AG08395 (cell line): ENCODE data around the gene RARB.

Experiments
- DNase-seq: peaks from one replicate; pipeline ENCODE4 v3.0.0; 2012; ENCODE audit warnings: mixed read lengths, low spot score

The RARB gene

DNA sequence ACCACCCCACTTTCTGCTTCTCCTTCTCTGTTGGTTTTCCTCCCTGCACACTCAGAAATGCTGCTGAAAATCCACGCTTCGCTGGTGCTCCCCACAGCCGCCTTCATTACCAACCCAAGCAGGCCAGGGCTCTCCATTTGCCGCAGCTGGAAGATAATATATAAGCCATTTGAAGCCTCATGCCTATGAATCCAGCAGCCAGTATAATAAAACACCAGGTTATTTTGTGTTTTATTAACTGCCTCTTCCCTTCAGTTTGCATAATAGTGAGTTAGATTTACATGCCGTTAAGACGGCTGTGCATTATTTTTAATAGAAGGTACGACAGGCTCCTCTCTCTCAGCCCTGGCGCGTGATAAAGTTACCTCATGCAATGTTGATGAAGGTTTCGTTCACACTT is 150.0 kb downstream of the RARB start:
- no peak for DNase-seq

DNA sequence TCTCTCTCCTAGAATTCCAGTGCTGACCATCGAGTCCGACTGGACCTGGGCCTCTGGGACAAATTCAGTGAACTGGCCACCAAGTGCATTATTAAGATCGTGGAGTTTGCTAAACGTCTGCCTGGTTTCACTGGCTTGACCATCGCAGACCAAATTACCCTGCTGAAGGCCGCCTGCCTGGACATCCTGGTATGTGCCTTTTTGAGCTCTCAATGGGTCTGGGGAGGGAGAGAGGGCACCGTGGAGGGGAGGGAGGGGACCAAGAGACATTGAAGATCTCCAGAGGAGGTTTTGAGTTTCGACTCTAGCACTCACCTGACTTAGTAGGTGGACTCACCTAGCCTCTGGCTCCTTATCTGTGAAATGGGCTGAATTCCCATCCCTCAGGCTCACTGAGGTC is 152.5 kb downstream of the RARB start:
- DNase-seq = no peak

DNA sequence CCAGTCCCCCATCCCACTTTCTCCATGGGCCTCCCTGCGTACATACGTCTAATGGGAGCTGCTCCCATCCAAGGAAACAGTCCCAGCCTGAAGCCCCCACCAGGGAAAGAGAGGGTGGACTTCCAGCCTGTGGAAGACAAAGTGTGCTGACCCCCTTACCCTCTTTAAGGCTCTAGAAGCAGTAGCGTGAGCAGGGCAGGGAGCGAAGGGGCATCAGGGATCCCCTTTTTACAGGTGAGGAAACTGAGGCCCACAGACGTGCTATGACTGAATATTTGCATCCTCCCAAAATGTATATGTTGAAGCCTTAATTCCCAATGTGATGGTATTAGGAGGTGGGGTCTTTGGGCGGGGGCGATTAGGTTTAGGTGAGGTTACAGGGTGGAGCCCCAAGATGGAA is 153.3 kb downstream of the RARB start:
- DNase-seq = no peak

DNA sequence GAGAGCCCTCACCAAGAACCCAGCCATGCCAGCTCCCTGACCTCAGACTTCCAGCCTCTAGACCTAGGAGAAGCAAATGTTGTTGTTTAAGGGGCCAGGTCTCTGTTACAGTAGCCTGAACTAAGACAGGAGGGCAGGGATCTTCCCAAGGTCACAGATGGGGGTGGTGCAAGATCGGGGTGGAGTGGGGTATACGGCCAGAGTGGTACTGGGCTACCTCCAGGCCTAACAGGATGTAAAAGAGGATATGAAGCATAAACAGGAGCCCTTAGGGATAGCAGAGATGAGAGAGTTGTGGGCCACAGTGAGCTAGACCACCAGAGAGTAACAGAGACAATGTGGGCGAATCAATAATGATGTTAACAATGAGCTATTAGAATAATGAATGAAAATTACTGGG is 153.8 kb downstream of the RARB start:
- DNase-seq = no peak

DNA sequence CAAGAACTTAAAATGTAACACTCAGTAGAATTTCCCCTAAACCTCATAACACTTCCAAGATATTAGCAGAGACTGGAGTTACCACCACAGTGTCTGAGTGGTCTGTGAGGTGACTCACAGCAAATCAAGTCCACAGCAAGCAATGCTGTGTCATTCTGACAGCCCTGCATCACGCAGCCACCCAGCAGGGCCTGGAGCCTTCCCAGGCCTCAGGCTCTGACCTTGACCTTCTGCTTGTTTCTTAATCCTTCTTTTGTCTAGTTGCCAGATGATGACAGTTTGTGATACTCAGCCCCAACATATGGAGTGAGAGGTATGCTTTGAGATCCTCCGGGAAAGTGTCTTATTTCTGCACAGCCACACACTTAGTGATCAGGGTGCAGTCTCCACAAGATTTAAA is 154.2 kb downstream of the RARB start:
- DNase-seq = peak; percentile 55

DNA sequence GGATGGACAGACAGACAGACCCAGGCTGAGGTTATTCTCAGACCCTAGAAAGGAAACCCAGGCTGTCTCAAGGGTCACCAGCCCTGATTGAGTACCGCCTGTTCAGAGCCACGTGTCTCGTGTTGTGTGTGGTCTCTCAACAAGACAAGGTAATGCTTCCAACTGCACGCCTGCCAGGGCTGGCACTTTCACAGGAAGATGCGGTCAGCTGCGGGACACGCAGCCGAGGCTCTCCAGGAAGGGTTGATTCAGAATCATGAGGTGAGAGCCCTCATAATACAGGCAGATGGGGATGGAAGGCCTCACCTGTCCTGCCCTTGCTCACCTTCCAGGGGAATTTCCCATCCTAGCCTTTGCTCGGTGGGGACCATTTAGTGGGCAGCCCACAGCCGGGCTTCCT is 155.3 kb downstream of the RARB start:
- DNase-seq = no peak

DNA sequence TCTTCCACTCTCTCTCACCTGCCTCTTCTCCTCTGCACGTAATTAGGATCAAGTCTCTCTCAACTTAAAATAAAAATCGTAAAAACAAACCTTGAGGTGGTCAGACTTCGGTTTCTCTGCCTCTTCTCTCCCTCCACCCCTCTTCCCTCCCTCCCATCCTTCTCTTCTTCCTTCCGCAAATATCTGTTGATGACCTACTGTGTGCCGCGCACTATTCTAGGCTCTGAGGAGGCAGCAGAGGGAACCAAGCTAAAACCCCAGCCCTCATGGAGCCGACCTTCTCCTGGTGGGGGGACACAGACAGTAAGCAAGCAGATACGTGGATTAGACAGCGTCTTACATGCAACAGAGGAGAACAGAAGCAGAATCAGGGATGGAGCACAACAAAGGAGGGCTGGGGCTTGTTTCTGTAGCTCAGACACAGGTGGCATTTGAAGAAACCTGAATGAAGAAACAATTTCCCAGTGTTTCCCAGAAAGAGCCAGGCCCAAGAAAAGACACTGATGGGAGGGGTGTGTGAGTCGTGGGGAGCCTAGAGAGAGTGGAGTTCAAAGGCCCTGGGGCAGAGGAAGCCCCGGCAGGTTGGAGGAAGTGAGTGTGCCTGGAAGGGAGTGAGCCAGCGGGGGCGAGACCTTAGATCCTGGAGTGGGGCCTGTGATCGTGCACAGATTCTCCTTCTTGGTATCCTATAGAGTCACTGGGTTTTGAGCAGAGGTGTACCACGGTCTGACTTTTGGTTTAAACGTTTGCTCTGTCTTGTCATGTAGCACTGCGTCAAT is 156.1 kb downstream of the RARB start:
- no peak for DNase-seq

DNA sequence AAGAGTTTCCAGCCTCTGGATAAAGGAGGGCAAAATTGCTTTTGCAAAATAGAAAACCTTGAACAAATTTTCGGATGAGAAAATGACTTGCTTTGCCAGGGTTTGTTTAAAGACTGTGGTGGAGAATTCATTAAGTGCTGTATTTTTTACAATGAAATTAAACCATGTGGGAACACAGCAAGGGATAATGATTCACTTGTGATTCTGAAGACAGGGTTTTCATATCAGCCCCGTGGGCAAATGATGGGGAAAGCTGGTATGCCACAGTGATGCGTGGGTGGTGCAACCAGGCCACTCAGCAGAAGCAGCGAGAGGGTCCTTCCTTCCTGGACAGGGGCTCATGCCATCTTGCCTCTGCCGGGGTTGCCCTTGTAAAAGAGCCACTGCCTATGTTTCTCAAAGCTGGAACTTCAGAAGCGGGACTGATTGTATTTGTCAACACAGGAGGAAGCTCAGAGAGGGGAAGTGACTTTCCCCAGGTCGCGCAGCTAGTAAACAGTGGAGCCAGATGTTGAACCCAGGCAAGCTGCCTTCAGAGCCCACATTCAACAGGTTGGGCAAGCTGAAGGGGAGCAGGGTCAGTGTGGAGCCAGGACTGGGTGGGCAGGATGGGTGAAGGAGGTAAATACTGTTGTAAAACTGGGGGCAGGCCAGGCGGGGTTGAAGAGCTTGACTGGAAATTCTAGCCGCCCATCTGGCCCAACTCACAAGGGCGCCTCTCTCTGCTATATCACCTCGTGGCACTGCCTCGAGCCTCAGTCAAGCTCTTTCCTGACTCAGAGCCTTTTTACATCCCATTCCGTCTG is 157.5 kb downstream of the RARB start:
- DNase-seq = no peak

DNA sequence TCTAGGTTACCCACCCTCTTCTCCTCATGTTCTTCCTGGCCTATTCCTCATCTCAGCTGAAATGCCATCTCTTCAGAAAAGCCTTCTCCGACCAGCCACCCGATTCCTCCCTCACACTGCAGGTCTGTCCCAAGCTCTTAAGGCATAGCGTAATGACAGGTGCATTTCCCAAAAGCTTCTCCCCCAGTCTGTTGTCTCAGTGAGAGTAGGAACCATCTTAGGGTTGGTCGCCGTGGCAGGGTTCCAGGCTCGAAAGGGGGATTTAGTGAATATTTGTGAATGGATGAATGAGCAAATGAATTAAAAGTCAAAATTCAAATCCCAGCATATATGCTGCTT is 158.1 kb downstream of the RARB start:
- no peak for DNase-seq

DNA sequence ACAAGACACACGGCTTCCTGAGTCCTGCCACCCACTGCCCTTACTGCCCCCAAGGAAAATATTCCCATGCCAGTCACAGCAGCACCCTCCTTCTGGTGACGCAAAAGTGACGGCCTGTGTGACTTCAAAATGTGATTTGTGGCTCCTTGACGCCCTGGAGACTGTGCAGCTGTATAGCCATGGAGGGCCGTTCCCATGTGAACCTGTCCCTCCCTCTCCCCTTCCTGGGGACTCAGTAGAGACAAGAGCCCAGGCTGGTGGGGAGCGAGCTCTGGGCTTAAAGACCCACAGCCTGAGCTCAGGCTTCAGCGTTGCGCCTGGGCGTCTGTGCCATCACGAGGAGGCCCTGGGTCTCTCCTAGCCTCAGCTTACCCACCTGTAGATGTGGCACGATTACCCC is 158.5 kb downstream of the RARB start:
- DNase-seq = no peak

DNA sequence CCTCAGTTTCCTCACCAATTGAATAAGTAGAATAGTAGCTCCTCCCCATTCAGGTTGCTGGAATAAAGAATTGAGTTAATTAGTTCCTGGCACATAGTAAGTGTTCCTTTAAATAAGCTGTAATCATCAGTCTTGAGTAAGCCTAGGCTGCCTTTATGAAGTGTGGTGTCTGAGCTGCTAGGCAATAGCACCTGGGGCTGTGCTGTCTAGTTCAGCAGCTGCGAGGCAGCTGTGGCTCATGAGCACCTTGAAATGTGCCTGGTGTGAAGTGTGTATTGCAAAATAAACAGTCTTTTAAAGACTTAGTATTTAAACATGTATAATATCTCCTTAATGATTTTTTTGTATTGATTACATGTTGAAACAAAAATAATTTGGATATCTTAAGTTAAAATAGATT is 159.0 kb downstream of the RARB start:
- no peak for DNase-seq

DNA sequence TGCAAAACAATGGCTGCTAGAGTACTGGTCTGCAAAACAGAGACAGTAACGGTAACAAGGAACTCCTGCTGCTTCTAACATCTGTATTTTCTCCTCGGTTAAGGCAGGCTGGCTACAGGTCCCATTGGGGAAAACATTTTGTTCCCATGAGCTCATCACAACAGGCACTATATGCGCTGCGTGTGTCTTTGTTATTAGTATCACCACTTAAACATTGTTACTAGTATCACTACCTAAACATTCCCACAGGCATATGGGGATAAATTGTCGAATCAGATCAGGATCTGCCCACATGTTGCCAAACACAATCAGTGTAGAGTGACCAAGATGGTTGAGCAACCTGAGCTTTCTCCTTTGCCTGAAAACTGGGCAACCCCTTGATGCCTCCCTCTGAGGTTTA is 159.5 kb downstream of the RARB start:
- no peak for DNase-seq

DNA sequence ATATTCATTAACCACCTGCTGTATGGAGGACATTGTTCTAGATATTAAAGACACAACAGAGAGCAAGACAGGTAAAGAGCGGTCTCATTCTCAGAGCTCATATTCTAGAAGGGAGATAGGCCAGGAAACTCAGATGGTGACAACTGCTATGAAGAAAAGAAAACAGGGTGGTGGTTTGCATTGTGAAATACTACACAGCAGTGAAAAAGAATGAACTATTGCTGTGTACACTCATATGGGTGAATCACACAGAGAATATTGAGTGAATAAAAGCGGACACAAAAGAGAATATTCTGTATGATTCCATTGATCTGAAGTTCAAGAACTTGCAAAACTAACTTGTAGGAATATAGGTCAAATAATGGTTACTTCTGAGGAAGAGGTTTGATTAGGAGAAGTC is 159.9 kb downstream of the RARB start:
- no peak for DNase-seq

DNA sequence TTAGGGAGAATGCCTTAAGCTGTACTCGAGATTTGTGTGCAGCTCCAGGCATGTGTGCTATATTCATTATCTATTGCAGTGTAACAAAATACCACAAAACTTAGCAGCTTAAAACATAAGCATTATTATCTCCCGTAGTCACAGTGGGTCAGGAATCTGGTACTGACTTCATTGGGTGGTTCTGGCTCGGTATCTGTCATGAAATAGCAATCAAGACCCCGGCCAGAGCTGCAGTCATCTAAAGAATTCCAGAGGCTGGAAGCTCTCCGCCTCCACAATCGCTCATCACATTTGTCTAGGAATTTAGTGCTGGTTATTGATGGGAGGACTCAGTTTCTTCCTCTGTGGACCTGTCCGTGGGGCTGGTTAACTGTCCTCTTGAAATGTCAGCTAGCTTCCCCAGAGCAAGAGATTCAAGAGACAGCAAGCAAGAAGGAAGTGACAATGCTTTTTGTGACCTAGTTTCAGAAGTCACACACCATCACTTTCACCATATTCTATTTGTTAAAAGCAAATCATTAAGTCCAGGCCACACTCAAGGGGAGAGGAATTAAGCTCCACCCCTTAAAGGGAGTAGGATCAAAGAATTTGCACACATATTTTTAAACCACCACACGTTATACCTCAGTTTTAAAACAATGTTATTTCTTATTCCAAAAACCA is 160.5 kb downstream of the RARB start:
- no peak for DNase-seq

DNA sequence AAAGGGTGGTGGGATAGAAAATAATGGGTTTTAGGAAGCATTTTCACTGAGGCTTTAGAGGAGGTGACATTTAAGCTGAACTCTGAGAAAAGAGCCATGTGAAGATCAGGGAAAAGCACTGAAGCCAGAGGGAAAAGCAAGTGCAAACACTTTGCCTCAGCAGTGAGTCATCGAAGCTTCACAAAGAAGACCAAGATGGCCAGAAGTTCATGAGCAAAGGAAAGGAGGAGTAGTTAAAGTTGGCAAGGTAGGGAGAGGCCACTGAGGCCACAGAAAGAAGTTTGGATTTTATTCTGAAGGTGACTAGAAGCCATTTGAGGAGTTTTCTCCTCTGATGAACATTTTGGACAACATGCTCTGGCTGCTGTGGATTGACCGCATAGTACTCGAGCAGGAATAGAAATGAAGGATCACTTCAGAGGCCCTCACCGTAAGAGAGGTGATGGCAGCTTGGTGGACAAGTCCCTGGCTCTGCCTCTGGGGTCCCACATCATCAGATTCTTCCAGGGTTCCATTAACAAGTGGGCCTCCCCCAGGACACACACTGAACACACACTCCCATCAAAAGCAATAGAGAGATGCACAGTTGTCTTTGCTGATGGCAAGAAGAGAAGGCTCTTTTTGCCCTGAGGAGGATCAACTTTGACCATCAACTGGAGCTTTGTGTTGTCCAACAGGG is 161.2 kb downstream of the RARB start:
- no peak for DNase-seq

DNA sequence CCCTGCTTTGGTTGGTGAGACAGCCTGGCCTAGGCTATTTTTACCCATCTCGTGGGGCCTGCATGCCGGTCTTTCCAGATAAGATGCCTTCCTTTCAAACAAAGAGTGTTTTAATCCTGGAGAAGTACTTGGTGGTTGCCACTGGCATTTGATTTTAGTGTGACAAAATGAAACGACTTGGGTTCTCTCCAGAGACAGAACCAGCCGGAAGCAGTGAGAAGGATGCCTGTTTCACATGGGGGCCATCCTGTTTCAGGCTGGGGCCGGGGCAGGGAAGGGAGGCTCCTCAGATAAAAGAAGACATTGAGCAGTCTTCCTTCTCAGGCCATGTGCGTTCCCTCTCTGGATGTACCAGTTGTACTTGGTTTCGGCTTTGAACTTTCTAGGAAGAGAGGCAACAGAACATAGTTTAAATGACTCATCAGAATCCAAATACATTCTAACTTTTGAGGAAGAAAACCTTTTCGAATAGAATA is 161.8 kb downstream of the RARB start:
- DNase-seq = no peak

DNA sequence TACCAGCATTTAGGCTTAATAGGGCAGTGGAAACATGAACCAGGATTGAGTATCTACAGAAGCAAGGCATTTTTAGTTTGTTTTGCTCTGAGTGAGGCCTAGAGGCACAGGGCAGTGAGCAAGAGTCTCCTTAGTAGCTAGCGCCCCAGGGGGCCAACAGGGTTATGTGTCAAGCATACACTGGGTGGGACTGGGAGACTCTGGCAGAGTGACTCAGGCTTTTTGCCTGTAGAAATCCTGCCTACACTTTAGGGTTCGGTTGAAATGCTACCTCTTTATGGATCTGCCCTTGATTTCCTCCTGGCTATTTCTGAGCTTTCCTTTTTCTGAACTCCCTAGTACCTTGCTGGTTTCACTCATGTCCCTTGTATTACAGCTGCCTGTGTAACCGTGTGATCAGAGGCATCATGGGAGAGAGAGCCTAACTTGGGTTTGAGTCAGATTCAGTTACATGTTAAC is 164.5 kb downstream of the RARB start:
- peak; percentile 47 for DNase-seq

DNA sequence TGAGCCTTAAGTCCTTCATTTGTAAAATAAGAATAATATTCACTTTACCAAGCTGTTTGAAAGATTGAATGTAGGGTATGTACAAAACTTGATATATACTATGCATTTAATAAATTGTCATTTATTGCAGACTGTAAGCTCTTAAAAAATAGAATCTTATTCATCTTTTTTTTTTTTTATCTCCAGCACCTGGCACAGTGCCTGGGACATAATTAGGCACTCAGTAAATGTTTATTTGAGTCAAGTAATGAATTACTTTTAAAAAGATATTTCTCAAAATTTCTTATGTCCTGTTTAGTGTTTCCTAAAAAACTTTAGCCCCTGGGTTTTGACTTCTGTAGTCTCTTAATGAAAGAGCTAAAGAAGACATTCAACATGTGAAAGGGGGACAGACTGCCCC is 164.9 kb downstream of the RARB start:
- DNase-seq = no peak

DNA sequence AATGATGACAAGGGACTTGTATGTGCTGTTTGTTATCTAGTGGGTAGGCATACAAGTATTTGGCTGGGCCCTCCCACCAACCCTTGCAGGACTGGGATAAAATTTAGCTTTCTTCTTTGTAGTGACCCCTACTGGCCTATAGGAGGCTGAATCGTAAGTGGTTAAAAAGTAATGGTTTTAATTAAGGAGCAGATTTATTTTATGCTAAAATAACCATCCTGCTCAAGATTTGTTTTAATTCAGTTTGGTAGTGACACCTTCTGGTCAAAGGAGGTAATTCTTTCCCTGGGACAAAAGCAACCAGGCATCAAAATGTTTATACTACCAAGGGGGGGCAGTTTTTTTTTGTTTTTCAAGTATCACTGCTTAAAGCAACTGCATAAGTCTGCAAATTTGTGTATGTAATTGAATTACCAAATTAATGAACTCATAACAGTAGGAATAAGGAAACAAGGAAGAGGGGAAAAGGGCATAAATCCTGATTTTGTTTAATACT is 166.0 kb downstream of the RARB start:
- DNase-seq = peak; percentile 69

DNA sequence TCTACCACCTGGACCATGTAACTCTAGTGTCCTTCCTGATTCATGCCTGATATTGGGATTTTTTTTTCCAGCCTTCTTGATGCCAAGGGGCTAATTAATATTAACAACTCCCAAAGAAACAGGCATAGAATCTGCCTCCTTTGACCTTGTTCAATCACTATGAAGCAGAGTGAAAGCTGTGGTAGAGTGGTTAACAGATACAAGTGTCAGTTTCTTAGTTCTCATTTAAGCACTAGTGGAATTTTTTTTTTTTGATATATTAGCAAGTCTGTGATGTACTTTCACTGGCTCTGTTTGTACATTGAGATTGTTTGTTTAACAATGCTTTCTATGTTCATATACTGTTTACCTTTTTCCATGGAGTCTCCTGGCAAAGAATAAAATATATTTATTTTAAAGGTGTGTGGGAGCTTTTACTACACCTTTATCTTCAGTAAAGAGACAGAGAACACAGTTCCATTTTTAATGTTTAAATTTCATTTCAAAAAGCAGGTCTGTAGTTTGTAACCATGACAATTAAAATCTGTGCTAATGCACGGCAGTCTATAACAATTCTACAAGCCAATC is 169.6 kb downstream of the RARB start:
- no peak for DNase-seq

DNA sequence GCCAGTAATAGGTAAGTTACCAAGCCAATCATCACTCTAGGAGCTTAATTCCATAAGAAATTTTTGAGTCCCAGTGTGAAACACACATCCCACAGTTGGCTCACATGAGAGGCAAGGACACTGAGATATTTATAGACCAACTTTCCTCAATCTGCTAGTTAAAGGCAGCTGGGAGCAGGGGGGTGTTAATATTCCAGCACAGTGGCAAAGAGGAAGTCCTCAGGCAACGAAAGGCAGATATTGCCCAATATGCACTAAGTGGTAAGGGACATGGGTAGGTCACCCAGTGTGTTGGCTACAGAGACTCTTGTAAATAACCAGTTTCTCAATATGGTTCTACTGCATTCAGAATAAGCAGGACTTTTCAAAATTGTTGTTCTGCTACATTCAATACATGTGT is 175.6 kb downstream of the RARB start:
- DNase-seq = no peak
